ENCODE data around the gene QRICH1.

DNA sequence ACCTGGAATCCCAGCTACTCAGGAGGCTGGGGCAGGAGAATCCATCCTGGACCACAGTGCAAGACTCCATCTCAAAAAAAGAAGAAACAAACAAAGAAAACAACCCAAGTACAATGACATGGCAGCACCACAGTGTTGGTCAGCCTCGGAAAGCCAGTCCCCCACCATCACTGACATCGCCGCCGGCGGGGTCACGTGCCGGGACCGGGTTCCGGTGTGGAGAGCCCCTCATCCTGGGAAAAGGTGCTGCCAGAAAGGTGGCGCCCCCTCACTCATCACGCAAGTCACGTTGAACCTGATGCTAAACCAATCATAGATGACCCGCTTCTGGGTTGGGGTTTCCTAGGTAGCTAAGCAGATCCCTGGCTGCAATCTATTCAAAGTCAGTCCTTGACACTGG, 17.8 kb downstream of the QRICH1 start:
- TF ChIP-seq, protein P1, sequence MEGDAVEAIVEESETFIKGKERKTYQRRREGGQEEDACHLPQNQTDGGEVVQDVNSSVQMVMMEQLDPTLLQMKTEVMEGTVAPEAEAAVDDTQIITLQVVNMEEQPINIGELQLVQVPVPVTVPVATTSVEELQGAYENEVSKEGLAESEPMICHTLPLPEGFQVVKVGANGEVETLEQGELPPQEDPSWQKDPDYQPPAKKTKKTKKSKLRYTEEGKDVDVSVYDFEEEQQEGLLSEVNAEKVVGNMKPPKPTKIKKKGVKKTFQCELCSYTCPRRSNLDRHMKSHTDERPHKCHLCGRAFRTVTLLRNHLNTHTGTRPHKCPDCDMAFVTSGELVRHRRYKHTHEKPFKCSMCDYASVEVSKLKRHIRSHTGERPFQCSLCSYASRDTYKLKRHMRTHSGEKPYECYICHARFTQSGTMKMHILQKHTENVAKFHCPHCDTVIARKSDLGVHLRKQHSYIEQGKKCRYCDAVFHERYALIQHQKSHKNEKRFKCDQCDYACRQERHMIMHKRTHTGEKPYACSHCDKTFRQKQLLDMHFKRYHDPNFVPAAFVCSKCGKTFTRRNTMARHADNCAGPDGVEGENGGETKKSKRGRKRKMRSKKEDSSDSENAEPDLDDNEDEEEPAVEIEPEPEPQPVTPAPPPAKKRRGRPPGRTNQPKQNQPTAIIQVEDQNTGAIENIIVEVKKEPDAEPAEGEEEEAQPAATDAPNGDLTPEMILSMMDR (IDR thresholded peaks at IDR 0.05) = no peak
- TF ChIP-seq POLR2A (IDR thresholded peaks at IDR 0.05) = no peak
